HUDEP-2 (cell line): ENCODE measurements around the gene ACAA1.
"Not testable (repeated sequence)": the region's sequence is repeated elsewhere in the genome, so short reads cannot be mapped to it uniquely, and the experiment has no call there.

ENCODE experiments used
- DNase-seq, 76 experiments: peaks; one replicate each; lab custom pipeline; 2025; ENCODE audit not compliant: unreplicated experiment in 76 of 76; lab: John Stamatoyannopoulos, UW

Gene ACAA1, protein sequence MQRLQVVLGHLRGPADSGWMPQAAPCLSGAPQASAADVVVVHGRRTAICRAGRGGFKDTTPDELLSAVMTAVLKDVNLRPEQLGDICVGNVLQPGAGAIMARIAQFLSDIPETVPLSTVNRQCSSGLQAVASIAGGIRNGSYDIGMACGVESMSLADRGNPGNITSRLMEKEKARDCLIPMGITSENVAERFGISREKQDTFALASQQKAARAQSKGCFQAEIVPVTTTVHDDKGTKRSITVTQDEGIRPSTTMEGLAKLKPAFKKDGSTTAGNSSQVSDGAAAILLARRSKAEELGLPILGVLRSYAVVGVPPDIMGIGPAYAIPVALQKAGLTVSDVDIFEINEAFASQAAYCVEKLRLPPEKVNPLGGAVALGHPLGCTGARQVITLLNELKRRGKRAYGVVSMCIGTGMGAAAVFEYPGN

GRCh38 chr3:38136777-38137614 lies at the start of gene ACAA1:
ACAA1 (minus strand) TSS chr3:38137127; CDS start chr3:38137035, 92 bp downstream.
- DNase-seq: peak; percentile 49 to 99 (median 98)

GRCh38 chr3:38177181-38177580 lies 40.3 kb upstream of the ACAA1 start:
- no peak for DNase-seq

GRCh38 chr3:38173834-38174418 lies 37.0 kb upstream of the ACAA1 start:
- DNase-seq: no peak

GRCh38 chr3:38171622-38172021 lies 34.7 kb upstream of the ACAA1 start:
- DNase-seq: no peak

- no peak for DNase-seq
Observed at GRCh38 chr3:38170722-38171121, 33.8 kb upstream of the ACAA1 start.

DNA sequence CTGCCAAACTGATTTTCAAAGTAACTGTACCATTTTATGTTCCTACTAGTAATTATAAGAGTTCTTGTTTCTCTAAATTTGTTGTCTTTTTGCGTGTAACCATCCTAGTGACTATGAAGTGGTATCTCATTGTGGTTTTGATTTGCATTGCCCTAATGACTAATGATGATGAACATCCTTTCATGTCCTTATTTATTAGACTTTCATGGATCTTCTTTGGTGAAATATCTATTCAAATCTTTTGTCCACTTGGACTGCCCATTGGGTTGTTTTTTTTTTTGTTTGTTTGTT lies 32.0 kb upstream of the ACAA1 start:
- DNase-seq: no peak

GRCh38 chr3:38168151-38169026 lies 31.5 kb upstream of the ACAA1 start:
- no peak for DNase-seq

DNA sequence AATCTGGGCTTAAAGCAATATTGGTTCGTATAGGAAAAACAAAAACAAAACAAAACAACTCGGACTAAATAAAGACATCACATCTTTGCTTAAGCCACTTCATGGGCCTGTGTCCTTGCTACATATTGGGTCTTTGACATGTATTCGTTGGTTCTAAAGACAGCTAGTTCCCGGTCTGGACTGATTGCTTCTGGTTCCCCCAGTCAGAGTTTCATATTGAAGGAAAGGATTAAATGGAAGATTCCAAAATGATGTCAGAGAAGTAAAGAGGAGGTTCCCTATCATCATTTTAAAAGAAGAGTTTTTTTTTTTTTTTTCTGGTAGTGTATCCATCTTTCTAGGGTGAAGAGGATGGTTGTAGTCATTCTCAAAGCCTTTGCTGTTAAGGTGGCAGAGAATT lies 30.7 kb upstream of the ACAA1 start:
- DNase-seq: no peak

DNA sequence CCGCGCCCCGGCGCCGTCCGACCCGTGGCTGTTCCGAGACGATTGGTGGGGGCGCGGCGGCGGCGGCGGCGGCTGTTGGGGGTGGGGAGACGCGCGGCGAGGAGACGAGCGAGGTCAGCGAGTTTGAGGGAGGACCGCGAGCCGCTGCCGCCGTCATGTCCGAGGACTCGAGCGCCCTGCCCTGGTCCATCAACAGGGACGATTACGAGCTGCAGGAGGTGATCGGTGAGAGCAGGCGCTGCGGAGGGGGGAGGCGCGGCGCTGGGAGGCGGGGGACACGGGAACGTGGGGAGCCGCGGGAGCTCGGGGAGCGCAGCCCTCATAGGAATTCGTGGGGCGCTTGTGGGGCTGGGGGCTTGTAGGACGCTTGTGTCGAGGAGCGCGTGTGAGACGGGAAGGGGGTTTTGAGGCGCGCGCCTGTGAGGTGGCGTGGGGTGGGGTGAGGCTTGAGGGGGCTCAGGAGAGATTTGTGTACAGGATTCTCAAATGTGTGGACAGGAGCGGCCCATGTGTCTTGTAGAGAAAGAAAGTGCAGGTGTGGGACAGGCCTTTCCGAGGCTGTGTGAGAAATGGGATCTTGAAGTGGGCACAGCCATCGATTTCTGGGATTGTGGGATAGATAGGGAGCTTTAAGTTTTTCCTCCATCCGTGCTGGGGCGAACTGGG lies 28.9 kb upstream of the ACAA1 start:
- peak in 18 of 76 experiments; percentile 6 to 67 (median 50) for DNase-seq

- DNase-seq: peak; percentile 47 to 100 (median 99)
Observed at GRCh38 chr3:38164952-38165721, 28.2 kb upstream of the ACAA1 start, which contains the start of gene OXSR1. OXSR1 (plus strand) TSS chr3:38165537; CDS start chr3:38165877, 340 bp downstream.

DNA sequence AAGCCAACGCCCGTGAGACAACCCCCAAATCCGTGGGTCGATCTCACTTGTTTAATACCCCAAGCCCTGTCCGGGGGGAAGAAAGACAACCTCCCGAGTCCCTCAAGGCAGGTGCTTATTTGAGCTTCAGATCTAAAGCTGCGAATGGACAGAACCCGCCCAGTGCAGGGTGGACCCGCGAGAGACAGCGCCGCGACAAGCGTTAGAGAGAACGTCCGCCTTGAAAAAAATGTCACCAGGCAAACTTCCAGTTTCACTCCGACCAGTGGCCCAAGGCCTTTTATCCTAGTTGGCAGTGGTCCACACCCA lies 27.7 kb upstream of the ACAA1 start:
- peak in 2 of 76 experiments; percentile 30 to 73 for DNase-seq

DNA sequence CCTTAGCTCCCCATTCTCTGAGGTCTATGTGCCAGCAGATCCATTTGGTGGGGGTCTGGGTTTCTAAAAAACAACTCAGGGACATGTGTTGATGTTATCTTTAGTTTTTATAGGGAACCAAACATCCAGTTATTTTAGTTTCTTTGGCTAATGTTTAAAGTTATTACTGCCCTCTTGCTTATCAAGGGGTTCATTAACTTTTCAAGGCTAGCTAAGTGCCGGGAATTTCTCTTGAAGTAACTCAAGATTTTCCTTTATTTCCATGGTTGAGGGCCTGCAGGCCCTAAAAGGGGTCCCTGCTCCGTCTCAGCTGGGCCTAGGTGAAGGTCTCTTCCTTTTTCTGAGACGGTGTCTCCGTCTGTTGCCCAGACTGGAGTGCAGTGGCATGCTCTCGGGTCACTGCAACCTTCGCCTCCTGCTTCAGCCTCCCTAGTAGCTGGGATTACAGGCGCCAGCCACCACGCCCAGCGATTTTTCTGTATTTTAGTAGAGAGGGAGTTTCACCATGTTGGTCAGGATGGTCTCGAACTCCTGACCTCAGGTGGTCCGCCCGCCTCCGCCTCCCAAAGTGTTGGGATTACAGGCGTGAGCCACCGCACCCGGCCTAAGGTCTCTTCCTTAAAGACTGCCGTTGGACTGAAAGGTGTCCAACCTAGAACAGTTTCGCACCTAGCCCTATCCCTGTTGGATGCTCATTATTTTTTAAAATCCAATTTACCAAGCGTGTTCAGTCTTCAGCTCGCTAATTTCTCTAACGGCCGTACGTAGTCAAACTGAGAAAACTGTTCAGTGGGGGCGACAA lies 27.1 kb upstream of the ACAA1 start:
- DNase-seq: peak in 1 of 76 experiments; percentile 28

- peak in 20 of 76 experiments; percentile 4 to 55 (median 23) for DNase-seq
Observed at GRCh38 chr3:38163117-38163840, 26.4 kb upstream of the ACAA1 start.

DNA sequence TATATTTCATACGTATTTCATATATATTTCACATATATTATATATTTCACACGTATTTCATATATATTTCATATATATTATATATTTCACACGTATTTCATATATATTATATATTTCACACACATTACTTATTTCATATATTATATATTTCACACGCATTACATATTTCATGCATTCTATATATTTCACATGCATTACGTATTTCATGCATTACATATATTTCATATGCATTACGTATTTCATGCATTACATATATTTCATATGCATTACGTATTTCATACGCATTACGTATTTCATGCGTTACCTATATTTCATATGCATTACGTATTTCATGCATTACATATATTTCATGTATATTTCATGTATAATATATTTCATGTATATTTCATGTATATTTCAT lies 23.8 kb upstream of the ACAA1 start:
- DNase-seq: not testable (repeated sequence)

GRCh38 chr3:38158472-38158871 lies 21.5 kb upstream of the ACAA1 start:
- no peak for DNase-seq

- no peak for DNase-seq
Observed at GRCh38 chr3:38157595-38157994, 20.7 kb upstream of the ACAA1 start.

- no peak for DNase-seq
Observed at GRCh38 chr3:38157117-38157516, 20.2 kb upstream of the ACAA1 start.

- DNase-seq: no peak
Observed at GRCh38 chr3:38155825-38156224, 18.9 kb upstream of the ACAA1 start.
